CD4-positive, alpha-beta T cell treated with Interleukin-1 beta for 1 hour (primary cell): ENCODE results near the gene ZDHHC3.

Source experiments
- DNase-seq, 2 donors: peaks; one replicate each; pipeline ENCODE4 v3.0.0-alpha.2; 2020 to 2022

The ZDHHC3 gene

GRCh38 chr3:44924457-44925084 lies 51.4 kb downstream of the ZDHHC3 start:
- DNase-seq, result no peak

DNA sequence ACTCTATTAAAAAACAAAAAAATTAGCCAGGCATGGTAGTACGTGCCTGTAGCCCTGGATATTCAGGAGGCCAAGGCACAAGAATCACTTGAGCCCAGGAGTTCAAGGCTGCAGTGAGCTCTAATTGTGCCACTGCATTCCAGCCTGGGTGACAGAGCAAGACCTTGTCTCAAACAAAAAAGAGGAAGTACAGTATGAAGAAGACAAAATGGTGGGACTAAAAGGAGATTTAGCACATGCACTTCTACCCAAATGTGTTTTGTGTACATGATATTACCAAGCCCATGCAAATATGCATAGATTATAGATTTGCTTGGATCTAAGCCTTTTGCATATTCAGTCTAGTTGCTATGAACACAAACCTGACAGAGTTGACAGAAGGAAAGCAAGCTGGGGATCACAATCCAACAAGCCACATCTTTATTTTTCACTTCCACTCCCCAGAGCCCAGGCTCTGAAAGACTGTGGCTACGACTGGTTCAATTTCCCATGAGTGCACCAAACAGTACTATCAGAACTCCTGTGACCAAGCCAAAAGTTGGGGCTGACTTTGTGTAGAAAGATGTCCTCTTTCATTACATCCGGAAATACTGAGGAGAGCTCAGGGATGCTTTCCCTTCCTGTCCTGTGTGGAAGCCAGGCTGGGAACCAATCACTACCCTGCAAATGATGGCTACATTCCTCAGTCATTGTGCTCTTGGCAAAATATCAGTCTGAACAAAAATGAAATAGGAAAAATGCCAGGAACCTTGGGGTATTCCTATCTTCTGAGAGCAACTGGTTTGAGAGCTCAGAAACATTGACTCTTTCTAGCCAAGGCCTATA lies 52.1 kb downstream of the ZDHHC3 start:
- DNase-seq, result no peak

- DNase-seq, result no peak
Measured at GRCh38 chr3:44920081-44920480, 55.9 kb downstream of the ZDHHC3 start.

DNA sequence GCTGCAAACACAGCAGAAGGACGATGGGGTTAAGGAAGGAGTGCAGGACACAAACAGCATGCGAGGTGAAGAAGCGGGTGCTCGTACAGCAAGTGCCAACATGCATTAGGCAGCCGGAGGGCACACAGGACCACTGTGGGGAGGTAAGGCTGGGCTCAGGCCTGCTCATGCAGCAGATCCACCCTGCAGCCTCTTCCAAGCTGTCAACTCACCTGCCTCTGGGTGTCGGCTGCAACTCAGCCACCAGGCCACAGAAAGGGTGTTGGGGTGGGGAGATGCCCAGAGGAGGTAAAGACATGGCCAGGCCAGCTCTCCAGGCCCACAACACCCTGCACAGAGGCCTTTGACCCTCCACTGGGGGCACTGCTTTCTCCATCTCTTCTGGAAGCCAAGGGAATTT lies 57.4 kb downstream of the ZDHHC3 start:
- no peak for DNase-seq

DNA sequence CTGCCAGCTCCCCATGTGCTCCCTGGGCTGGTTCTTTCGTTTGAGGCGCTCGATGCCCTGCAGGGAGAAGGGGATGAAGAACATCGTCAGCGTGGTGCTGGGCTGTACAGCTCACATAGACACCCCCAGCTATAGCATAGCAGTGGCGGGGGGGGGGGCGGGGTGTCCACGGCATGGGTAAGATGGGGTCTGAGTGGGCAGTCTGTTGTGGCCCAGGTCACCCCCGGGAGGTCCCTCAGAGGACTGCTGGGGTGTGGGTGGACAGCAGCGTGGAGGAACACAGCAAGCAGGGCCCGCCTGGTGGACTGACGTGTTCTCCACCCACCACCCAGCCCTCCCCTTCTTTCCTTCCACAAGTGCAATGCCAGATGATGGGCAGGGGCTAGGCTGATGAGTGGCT lies 57.9 kb downstream of the ZDHHC3 start:
- no peak for DNase-seq

- no peak for DNase-seq
Measured at GRCh38 chr3:44915702-44916438, 60.1 kb downstream of the ZDHHC3 start.

DNA sequence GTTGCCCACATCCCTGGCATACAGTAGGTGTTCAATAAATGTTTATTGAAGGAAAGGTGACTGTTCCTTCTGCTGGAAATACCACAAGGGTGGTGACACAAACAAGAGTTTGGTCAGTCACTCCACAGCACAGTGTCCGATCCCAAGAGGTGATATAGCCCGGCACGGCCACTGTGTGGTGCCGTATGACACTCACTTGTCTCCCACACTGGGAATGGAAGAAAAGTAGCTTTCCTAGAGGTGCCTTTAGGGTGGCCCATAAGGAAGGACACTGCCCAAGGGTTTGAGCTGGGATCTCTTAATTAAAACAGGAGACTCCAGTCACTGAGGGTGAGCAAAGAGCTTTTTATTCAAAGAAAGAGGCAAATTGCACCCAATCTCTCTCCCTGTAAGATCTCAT lies 61.0 kb downstream of the ZDHHC3 start:
- no peak for DNase-seq

DNA sequence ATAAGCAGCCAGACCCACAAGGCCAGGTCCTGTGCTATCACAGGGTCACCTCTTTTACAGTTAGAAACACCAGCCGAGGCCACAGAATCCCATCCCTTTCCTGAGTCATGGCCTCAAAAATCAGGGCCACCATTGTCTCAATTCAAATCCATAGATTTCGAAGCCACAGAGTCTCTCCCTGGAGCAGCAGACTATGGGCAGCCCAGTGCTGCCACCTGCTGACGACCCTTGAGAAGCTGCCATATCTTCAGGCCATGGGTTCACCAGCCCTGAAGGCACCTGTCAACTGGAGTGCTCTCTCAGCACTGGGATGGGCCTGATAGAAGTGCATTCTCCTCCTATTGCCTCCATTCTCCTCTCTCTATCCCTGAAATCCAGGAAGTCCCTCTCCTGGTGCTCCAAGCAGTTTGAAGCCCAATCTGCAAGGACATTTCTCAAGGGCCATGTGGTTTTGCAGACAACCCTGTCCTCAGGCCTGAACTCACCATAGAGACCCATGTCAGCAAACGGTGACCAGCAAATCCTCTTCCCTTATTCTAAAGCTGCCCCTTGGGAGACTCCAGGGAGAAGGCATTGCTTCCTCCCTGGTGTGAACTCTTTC lies 62.0 kb downstream of the ZDHHC3 start:
- peak; percentile 51 to 64 for DNase-seq

GRCh38 chr3:44910693-44911092 lies 65.3 kb downstream of the ZDHHC3 start:
- DNase-seq, result no peak

- DNase-seq, result no peak
Measured at GRCh38 chr3:44909063-44909462, 66.9 kb downstream of the ZDHHC3 start.

DNA sequence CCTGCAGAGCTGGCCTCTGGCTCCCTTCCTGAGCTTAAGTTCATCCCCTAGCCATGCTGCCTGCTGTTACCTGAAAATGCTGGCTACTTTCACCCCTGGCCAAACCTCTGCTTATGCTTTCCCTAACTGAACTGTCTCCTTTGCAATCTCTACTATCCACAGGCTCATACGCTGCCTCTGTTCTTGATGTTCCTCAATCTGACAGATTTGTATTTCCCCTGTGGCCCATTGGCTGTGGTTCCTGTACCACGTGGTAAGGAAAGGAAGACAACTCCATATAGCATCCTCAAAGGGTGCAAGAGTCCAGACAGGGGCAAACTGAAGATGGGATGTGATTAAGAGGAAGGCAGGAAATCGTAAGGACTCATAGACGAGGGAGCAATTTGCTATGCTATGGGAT lies 68.4 kb downstream of the ZDHHC3 start:
- DNase-seq, result no peak

DNA sequence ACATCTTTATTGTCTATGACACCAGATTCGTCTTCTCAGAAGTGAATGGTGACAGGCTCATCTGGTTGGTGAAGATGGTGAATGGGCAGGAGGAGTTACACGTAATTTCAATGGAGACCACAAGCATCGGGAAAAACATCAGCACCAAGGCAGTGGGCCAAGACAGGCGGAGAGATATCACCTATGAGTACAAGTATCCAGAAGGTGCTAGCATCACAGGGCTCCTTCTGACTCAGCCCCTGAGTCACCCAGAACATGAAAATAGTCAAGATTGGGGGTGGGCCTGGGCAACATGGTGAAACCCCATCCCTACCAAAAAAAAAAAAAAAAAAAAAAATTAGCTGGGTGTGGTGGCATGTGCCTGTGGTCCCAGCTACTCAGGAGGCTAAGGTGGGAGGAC lies 69.0 kb downstream of the ZDHHC3 start:
- DNase-seq, result no peak

DNA sequence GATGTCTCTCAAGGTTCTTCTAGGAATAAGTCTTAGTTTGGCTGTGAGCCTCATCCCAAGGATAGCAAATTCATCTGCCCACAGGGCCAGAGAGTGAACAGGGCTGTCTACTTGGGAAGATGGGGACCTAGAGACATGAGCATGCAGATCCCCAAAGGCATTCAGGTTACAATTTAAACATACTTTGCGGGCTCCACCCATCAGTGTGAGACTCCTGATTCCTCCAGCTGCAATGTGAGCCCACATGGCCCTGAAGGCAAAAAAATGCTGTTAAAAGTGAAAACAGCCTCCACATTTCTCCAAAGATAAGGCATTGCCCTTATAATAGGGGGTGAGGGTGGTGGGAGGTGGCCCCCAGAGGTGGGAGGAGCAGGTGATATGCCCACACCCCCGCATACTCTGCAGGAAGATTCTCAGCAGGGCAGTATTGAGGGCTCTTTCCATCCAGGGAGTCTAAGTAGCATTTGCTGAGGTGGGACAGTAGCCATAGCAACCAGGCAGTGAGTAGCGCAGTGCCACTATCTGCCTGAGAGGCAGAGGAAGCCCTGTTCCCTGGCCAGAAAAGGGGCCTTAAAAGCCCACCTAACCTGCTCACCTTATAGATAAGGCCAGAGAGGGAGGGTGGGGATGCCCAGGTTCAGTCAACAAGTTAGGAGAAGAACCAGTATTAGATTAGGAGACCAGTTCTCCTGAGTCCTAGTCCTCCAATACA lies 70.4 kb downstream of the ZDHHC3 start:
- DNase-seq, result no peak

- no peak for DNase-seq
Measured at GRCh38 chr3:44903751-44904150, 72.2 kb downstream of the ZDHHC3 start.

DNA sequence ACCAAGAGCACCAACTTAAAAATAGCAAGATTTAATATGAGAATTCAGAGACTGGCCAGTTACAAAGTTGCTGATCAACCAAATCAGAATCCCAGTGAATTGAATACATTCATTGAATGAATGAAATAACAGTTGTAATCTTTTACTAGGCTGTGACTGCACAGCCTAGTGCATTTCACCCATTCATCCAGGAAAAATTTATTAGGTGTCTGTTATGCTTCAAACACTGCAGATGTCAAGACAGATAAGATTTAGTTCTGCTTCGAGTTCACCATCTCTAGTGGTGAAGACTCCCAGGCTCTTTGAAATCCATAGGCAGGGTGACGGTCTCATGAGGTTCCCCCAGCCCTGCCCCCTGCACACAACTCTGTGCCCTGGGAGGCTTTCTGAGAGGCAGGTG lies 72.7 kb downstream of the ZDHHC3 start:
- no peak for DNase-seq

GRCh38 chr3:44902628-44903027 lies 73.3 kb downstream of the ZDHHC3 start:
- DNase-seq, result no peak

DNA sequence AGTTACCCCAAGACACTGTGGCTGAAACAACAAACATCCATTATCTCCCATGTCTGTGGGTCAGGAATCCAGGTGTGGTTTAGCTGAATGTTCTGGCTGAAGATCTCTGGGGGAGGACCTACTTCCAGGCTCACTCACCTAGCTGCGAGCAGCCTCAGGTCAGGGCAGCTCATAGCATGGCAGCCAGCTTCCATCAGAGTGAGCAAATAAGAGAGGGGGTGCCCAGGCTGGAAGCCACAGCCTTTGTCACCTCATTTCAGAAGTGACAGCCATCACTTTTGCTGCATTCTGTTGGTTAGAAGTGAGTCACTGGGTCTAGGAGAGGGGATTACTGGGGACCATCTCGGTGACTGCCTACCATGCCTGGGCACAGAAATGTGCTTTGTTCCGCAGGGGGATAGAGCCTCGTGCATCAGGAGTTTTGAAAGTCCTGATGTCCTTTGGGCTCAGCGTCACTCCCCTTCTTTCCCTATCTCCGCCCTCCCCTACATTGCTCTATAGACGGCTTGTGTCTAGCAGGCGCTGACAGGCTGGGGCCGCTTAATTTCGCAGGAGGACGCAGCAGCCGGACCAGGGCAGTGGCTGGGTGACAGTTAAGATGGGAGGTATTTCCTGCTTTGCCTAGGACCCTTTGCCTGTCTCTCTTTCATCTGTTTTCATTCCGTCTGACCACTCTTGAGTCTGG lies 76.1 kb downstream of the ZDHHC3 start:
- DNase-seq, result no peak

GRCh38 chr3:44896440-44896839 lies 79.5 kb downstream of the ZDHHC3 start:
- no peak for DNase-seq

GRCh38 chr3:44894485-44894884 lies 81.5 kb downstream of the ZDHHC3 start:
- DNase-seq, result no peak

GRCh38 chr3:44893097-44893496 lies 82.9 kb downstream of the ZDHHC3 start:
- no peak for DNase-seq

GRCh38 chr3:44892689-44893088 lies 83.3 kb downstream of the ZDHHC3 start:
- DNase-seq, result no peak

DNA sequence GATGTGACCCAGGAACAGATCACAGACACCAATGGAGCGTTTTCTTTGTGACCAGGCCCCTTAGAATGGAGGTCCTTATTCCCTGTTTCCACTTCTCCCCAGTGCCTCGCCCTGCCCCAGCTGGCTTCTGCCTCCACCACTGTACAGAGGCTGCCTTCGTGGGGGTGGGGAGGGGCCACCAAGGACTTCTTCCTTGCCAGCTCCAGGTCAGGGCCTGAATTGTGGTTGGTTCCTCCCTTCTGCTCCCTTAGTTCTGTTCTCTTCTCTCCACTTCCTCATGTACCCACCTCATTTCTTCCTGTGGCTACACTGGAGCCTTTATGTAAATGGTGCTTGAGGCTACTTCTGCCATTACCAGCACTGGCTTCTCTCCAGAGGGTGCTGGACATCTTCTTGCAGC lies 85.1 kb downstream of the ZDHHC3 start:
- DNase-seq, result no peak
